ENCODE data around the gene CD8B.

DNA sequence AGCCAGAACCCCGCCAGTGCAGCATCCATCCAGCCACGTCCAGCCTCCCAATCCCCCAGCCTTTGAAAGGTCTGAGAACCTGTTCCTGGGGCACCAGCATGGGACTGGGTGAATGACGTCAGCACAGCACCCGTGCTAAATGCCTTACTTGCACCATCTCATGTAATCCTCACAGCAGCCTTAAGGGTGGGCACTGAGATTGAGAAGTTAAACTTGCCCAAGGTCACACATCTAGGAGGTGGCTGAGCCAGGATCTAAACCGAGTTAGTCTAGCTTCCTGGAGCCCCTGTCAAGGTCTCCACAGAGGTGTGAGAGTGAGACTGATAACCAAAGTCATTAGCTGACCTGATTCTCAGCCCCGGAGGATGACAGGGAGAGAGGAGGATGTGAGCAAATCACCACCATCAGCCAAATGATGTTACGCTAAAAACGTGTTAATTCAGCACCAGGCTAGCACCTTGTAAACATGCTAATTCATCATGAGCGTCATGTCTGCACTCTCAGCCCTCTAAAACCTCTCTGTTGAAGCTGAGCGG lies 75.6 kb downstream of the CD8B start:
- TF ChIP-seq, protein P1, sequence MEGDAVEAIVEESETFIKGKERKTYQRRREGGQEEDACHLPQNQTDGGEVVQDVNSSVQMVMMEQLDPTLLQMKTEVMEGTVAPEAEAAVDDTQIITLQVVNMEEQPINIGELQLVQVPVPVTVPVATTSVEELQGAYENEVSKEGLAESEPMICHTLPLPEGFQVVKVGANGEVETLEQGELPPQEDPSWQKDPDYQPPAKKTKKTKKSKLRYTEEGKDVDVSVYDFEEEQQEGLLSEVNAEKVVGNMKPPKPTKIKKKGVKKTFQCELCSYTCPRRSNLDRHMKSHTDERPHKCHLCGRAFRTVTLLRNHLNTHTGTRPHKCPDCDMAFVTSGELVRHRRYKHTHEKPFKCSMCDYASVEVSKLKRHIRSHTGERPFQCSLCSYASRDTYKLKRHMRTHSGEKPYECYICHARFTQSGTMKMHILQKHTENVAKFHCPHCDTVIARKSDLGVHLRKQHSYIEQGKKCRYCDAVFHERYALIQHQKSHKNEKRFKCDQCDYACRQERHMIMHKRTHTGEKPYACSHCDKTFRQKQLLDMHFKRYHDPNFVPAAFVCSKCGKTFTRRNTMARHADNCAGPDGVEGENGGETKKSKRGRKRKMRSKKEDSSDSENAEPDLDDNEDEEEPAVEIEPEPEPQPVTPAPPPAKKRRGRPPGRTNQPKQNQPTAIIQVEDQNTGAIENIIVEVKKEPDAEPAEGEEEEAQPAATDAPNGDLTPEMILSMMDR (IDR thresholded peaks at IDR 0.05; ENCODE audit: poor library complexity, severe bottlenecking) = no peak
- TF ChIP-seq EZH2 (IDR thresholded peaks at IDR 0.05; ENCODE audit: borderline replicate concordance, insufficient read depth, low read length, poor library complexity, severe bottlenecking) (no peak), EP300 (conservative IDR thresholded peaks at IDR 0.05; ENCODE audit: poor library complexity, severe bottlenecking) (no peak)

Measured in neural cell (in vitro differentiated cells).